Measurements from ENCODE around the gene DAGLA.

DNA sequence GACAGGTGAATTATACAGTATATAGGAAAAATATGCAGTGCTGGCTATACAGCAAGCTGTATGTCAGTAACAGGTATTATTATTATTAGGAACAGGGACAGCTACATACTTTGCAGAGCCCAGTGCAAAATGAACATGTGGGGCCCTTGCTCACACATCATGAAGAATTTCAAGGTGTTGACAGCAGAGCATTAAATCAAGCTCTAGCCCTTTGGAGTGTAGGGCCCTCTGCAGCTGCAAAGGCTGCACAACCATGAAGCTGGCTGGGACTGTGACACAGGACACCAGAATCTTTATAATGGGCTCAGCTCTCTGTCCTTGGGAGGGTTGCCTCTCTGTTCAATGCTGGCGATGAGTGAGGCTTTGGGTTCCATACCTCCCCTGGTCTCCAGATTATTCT lies 44.9 kb upstream of the DAGLA start:
- TF ChIP-seq, protein P1, sequence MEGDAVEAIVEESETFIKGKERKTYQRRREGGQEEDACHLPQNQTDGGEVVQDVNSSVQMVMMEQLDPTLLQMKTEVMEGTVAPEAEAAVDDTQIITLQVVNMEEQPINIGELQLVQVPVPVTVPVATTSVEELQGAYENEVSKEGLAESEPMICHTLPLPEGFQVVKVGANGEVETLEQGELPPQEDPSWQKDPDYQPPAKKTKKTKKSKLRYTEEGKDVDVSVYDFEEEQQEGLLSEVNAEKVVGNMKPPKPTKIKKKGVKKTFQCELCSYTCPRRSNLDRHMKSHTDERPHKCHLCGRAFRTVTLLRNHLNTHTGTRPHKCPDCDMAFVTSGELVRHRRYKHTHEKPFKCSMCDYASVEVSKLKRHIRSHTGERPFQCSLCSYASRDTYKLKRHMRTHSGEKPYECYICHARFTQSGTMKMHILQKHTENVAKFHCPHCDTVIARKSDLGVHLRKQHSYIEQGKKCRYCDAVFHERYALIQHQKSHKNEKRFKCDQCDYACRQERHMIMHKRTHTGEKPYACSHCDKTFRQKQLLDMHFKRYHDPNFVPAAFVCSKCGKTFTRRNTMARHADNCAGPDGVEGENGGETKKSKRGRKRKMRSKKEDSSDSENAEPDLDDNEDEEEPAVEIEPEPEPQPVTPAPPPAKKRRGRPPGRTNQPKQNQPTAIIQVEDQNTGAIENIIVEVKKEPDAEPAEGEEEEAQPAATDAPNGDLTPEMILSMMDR (IDR thresholded peaks at IDR 0.05), result no peak
- TF ChIP-seq POLR2A (IDR thresholded peaks at IDR 0.05) (no peak), EP300 (IDR thresholded peaks at IDR 0.05) (no peak)

Data from tibial nerve (tissue), 4 donors.